ENCODE results near the gene MPND. TPM values are rescaled to one million over a fixed set of nuclear protein-coding genes. Genes with fewer than 3 reads are reported as not detected.
A peak's percentile ranks its signal among the peaks of the same experiment; 100 is the strongest.

MPND gene
- total RNA-seq, 1 experiment from 2014 or later = 37.0 TPM

DNA sequence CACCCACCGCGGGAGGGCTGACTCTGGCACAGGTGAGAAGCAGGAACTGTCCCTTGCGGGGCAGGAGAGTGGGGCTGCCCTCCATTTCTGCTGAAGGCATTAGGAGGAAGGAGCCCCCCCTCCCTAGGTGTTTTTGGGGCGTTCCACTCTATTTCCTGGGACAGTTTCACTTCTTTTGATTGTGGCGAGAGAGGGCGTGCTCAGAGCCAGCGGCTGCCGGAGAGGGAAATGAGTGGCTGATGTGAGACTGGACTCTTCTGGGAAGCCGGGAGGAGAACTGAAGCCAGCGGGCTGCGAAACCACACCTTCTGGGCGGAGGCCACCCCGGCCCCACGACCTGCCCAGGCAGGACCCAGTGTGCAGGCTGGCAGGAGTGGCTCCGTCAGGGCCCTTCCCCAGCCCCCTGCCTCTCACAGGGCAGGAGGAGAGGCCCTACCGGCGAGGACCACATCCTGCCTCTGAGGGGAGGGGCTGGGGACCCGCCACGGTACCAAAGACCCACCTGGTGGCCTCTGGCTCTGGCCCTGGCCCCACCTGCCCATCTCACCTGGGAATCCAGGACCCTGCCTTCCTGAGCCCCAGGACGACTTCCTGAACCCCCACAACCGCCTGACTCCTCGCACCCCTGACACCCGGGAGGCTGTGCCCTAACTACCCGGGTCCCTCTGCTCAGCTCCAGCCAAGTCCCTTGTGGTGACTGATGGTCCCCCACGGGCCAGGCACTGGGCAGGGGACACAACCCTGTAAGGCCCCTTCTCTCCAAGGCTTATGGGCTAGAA, 25.9 kb downstream of the MPND start:
- peaks cover 13 to 23% of the 10 kb centered on the region in 2 experiments for H3K4me1 Mint-ChIP-seq
- H3K27ac Mint-ChIP-seq = peak overlapping the region in 2 of 3 experiments; percentile 92 to 93; a peak in 5 of 7 replicates
- DNase-seq = peak; percentile 62
- Histone ChIP-seq H4K20me1 (ENCODE audit: control insufficient read depth, insufficient read depth, insufficient read length) (no peaks in the 10 kb centered on the region), H3K18ac (ENCODE audit: insufficient read length, low read depth, low read length) (peak overlapping the region; percentile 13), H3K4me2 (ENCODE audit: insufficient read depth, insufficient read length, low read length) (no peak overlapping the region), H3K4ac (ENCODE audit: low read depth, low read length) (no peak overlapping the region), H2BK12ac (ENCODE audit: insufficient read length, low read depth, low read length) (no peak overlapping the region), H3T11ph (ENCODE audit: low read length) (no peak overlapping the region), H3K79me2 (ENCODE audit: insufficient read depth, low read length) (no peaks in the 10 kb centered on the region; the same call in 1 of the 2 replicates), H4K91ac (ENCODE audit: insufficient read length, low read depth, low read length) (no peak overlapping the region), H3K9ac (ENCODE audit: extremely low read depth, insufficient read length, low read length) (no peak overlapping the region), H4K8ac (replicated peaks; ENCODE audit: insufficient read length, low read depth, low read length) (no peak overlapping the region), H3K27me3 (ENCODE audit: insufficient read depth, low read length) (no peaks in the 10 kb centered on the region), H3K27ac (ENCODE audit: insufficient read length, low read depth, low read length) (no peak overlapping the region), H2BK20ac (ENCODE audit: low read depth, low read length, poor library complexity, severe bottlenecking) (no peak overlapping the region), H2AK5ac (ENCODE audit: insufficient read length, low read length) (no peak overlapping the region), H3K4me1 (ENCODE audit: insufficient read depth, low read length) (no peaks in the 10 kb centered on the region; the same call in 1 of the 2 replicates), H2BK15ac (ENCODE audit: low read depth, low read length) (no peak overlapping the region), H3K23ac (ENCODE audit: insufficient read length, low read depth, low read length) (no peak overlapping the region), H3K23me2 (ENCODE audit: insufficient read length, low read depth, low read length, poor library complexity, severe bottlenecking) (no peaks in the 10 kb centered on the region), H2BK5ac (ENCODE audit: insufficient read length, low read length) (no peak overlapping the region), H3K9me3 (ENCODE audit: control insufficient read depth, low read depth, low read length) (no peaks in the 10 kb centered on the region), H3K14ac (ENCODE audit: insufficient read depth, low read length) (peak overlapping the region; percentile 16; the same call in 1 of the 2 replicates), H2AFZ (ENCODE audit: low read length) (no peak overlapping the region), H3K79me1 (ENCODE audit: insufficient read depth, low read depth, low read length, poor library complexity, severe bottlenecking) (peaks cover 4% of the 10 kb centered on the region), H2BK120ac (ENCODE audit: low read depth, low read length, poor library complexity, severe bottlenecking) (no peak overlapping the region), H3K56ac (ENCODE audit: insufficient read length, low read depth, low read length) (no peak overlapping the region), H4K5ac (ENCODE audit: insufficient read length, low read depth, low read length) (no peak overlapping the region)
- peaks cover 3 to 20% (median 8%) of the 10 kb centered on the region in 3 experiments; a peak in 4 of 7 replicates for H3K36me3 Mint-ChIP-seq (ENCODE audit: insufficient read depth in 1 of 3, low read depth in 3 of 3)
- no peaks in the 10 kb centered on the region for H3K9me3 Mint-ChIP-seq
- no peak overlapping the region for H3K4me3 Mint-ChIP-seq
- peaks cover 4% of the 10 kb centered on the region; the same call in 1 of the 2 replicates for H3K27me3 Mint-ChIP-seq (ENCODE audit: low read depth)
- TF ChIP-seq, protein P1, sequence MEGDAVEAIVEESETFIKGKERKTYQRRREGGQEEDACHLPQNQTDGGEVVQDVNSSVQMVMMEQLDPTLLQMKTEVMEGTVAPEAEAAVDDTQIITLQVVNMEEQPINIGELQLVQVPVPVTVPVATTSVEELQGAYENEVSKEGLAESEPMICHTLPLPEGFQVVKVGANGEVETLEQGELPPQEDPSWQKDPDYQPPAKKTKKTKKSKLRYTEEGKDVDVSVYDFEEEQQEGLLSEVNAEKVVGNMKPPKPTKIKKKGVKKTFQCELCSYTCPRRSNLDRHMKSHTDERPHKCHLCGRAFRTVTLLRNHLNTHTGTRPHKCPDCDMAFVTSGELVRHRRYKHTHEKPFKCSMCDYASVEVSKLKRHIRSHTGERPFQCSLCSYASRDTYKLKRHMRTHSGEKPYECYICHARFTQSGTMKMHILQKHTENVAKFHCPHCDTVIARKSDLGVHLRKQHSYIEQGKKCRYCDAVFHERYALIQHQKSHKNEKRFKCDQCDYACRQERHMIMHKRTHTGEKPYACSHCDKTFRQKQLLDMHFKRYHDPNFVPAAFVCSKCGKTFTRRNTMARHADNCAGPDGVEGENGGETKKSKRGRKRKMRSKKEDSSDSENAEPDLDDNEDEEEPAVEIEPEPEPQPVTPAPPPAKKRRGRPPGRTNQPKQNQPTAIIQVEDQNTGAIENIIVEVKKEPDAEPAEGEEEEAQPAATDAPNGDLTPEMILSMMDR (conservative IDR thresholded peaks at IDR 0.05) = no peak
- no CpG with 5 or more reads among the region's 25 CpGs for WGBS (ENCODE audit: extremely low coverage, insufficient read length, low lambda C conversion rate)

Measured in H9 (cell line).